ENCODE measurements around the gene WNT11. TPM values are rescaled to one million over a fixed set of nuclear protein-coding genes. Genes with fewer than 3 reads are reported as not detected.

The WNT11 gene
- total RNA-seq, 4 donors from 2014 or later = 27.7 to 56.2 (median 34.0) TPM

GRCh38 chr11:76176463-76176862 is 29.8 kb downstream of the WNT11 start:
- TF ChIP-seq CTCF (IDR thresholded peaks at IDR 0.05; ENCODE audit: low read depth) = no peak

DNA sequence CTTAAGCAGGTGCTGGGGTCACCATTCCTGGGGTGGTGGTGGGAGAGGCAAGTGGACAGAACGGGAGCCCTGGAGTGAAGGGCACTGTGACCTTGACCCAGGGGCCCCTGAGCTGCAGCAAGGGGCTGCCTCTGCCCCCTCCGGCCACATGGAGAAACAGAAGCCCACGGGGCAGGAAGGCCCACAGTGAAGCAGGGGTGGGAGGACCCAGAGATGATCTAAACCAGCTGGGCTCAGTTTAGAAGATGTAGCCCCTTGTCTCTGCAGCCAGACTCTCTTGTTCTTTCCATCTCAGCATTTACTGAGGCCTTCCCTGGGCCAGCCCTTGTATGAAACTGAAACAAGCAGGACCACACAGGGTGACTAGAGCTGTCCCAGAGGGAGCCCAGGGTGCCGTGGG is 30.5 kb downstream of the WNT11 start:
- no peak for TF ChIP-seq CTCF (IDR thresholded peaks at IDR 0.05; ENCODE audit: low read depth)

- TF ChIP-seq CTCF (IDR thresholded peaks at IDR 0.05; ENCODE audit: low read depth) = no peak
These were observed 32.0 kb downstream of the WNT11 start for GRCh38 chr11:76174330-76174729.

DNA sequence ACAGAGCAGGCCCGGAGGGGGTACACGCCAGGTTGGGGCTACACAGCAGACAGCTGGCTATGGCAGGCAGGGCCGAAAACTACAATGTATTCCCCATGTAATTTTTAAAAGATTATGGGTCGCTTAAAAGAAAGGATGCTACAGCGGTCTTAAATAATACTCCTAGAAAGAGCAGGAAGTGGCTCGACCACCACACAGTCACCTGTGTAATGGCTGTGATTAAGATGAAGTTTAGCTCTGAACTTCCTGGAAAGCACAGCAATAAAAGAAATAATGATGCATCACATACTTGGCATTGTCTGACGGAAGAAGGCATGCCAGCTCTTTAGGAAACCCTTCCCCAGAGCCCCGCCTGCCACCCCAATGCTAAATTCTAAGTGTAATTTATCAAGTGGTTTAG is 32.6 kb downstream of the WNT11 start:
- no peak for TF ChIP-seq CTCF (IDR thresholded peaks at IDR 0.05; ENCODE audit: low read depth)

DNA sequence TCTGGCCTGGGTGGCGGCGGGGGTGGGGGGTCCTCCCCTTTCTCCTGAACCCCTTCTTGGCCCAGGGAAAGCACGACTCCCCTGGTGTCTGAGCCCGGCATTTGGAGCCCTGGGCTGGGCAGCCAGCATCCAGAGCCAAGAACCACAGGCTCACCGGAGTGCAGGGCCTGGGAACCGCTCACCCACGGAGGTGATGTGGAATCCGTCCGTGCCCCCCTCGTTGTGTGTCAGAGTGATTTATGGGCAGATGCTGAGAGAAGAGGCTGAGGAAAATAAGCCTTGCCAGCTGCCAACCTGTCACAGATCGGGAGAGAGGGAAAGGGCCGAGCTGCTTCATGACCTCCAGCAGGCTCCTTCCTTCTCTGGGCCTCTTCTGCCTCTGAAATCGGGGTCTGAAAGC is 33.7 kb downstream of the WNT11 start:
- TF ChIP-seq CTCF (IDR thresholded peaks at IDR 0.05; ENCODE audit: low read depth) = no peak

DNA sequence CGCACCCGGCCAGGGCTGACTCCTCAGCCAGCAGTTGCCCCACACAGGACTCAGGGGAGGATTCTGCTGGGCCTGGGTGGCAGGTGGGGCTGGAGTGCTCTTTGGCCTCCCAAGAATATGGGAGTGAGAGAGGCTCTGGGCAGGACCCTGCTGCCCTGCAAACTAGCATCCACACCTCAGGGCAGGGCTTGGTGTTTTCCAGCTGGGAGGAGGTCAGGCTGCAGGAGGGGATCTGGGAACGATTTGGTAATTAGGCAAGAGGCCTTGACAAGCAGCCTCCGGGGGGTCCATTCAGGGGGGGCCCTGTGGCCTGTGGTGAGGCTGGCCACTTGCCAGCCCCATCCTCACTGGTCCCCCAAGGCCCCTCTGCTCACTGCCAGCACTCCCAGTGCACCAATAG is 35.8 kb downstream of the WNT11 start:
- no peak for TF ChIP-seq CTCF (IDR thresholded peaks at IDR 0.05; ENCODE audit: low read depth)

DNA sequence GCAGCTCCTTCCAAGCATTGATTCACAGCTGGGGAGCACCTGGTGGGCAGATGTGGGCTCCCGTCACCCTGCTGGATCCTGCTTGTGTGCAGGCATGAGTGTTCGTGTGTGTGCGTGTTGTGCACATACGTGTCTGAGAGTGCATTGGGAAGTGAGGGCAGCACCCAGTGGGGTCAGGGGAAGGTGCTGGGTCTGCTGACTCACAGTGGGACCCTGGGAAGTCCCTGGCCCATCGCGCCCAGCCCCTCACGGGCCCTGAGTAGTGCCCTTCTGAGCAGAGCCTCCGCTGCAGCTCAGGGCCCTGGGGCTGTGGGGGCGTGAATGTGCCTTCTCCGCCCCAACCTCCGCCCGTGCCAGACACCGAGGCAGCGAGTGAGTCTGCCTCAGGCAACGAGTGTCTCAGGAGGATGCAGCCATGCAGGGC is 36.8 kb downstream of the WNT11 start:
- no peak for TF ChIP-seq CTCF (IDR thresholded peaks at IDR 0.05; ENCODE audit: low read depth)

Data from subcutaneous adipose tissue (tissue), 4 donors.